DND-41 (cell line): ENCODE results near the gene KRTAP10-3.

ENCODE experiments used
- CTCF ChIP-seq: IDR thresholded peaks from 2 replicates; pipeline ENCODE4 v1.5.1; 2012; ENCODE audit warnings: borderline replicate concordance, low read length, moderate library complexity, mild to moderate bottlenecking; ENCODE audit not compliant: poor library complexity, severe bottlenecking; ENCODE audit errors: extremely low read depth
- EZH2 ChIP-seq: IDR thresholded peaks from 3 replicates; pipeline ENCODE4 v1.6.1; 2012; ENCODE audit warnings: borderline replicate concordance, low read depth, mild to moderate bottlenecking, moderate library complexity, low read length, inconsistent platforms; ENCODE audit not compliant: severe bottlenecking

GRCh38 chr21:44583089-44583799 lies 24.6 kb upstream of the KRTAP10-3 start:
- TF ChIP-seq CTCF (no peak), EZH2 (no peak)
